Upper lobe of left lung (tissue), 4 donors: ENCODE data around the gene CARS2.

Source experiments
- POLR2AphosphoS5 ChIP-seq, 2 donors: sonication (generic); formaldehyde crosslinking; IDR thresholded peaks; one replicate each; pipeline ENCODE4 v1.5.1; 2017; ENCODE audit warnings: antibody characterized with exemption in 2 of 2
- TF ChIP-seq, protein P1 (sequence below), 6 experiments: fragments of 450-650 bp in 4 of 6; fragments of 200-600 bp in 2 of 6; sonication (generic) in 2 of 6; IDR thresholded peaks; one replicate each; pipeline ENCODE4 v1.5.1; 2016 to 2019; ENCODE audit warnings: antibody characterized with exemption in 6 of 6

DNA sequence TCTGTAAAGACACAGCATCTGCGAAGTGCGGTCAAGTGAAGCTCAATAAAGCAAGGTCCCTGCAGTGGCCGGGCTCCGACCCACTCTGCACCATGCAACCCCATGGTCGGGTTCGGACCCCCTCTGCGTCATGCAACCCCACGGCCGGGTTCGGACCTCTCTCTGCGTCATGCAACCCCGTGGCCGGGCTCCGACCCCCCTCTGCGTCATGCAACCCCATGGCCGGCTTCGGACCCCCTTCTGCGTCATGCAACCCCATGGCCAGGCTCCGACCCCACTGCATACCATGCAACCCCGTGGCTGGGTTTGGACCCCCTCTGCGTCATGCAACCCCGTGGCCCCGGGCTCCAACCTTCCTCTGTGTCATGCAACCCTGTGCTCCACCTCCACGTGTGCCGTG, 43.8 kb downstream of the CARS2 start:
- TF ChIP-seq, protein P1, sequence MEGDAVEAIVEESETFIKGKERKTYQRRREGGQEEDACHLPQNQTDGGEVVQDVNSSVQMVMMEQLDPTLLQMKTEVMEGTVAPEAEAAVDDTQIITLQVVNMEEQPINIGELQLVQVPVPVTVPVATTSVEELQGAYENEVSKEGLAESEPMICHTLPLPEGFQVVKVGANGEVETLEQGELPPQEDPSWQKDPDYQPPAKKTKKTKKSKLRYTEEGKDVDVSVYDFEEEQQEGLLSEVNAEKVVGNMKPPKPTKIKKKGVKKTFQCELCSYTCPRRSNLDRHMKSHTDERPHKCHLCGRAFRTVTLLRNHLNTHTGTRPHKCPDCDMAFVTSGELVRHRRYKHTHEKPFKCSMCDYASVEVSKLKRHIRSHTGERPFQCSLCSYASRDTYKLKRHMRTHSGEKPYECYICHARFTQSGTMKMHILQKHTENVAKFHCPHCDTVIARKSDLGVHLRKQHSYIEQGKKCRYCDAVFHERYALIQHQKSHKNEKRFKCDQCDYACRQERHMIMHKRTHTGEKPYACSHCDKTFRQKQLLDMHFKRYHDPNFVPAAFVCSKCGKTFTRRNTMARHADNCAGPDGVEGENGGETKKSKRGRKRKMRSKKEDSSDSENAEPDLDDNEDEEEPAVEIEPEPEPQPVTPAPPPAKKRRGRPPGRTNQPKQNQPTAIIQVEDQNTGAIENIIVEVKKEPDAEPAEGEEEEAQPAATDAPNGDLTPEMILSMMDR (IDR thresholded peaks at IDR 0.05): no peak
- no peak for TF ChIP-seq POLR2AphosphoS5 (IDR thresholded peaks at IDR 0.05)
